HG03432 (cell line): ENCODE measurements around the gene TEDC2.

ENCODE experiments used
- ATAC-seq: cut with Tn5 transposase; IDR thresholded peaks from one replicate; pipeline ENCODE4 v1.9.1; 2021; ENCODE audit warnings: mild to moderate bottlenecking, moderate library complexity; ENCODE audit not compliant: unreplicated experiment

Gene TEDC2

GRCh38 chr16:2492292-2492691, 32.4 kb downstream of the TEDC2 start:
- no peak for ATAC-seq

GRCh38 chr16:2493605-2494004, 33.7 kb downstream of the TEDC2 start:
- ATAC-seq: no peak

GRCh38 chr16:2494616-2495015, 34.7 kb downstream of the TEDC2 start:
- ATAC-seq: no peak

GRCh38 chr16:2495041-2495440, 35.1 kb downstream of the TEDC2 start:
- ATAC-seq: no peak

GRCh38 chr16:2496223-2497115, 36.6 kb downstream of the TEDC2 start:
- ATAC-seq: no peak

- ATAC-seq: no peak
Measured at GRCh38 chr16:2497116-2497630, 37.3 kb downstream of the TEDC2 start.

GRCh38 chr16:2497695-2498484, 38.0 kb downstream of the TEDC2 start:
- ATAC-seq: no peak

GRCh38 chr16:2498531-2499253, 38.8 kb downstream of the TEDC2 start:
- ATAC-seq: no peak

GRCh38 chr16:2499454-2499853, 39.5 kb downstream of the TEDC2 start:
- ATAC-seq: no peak

GRCh38 chr16:2499890-2500429, 40.1 kb downstream of the TEDC2 start:
- ATAC-seq: no peak

GRCh38 chr16:2500430-2500917, 40.6 kb downstream of the TEDC2 start:
- ATAC-seq: no peak

- peak; percentile 58 for ATAC-seq
Measured at GRCh38 chr16:2500918-2501750, 41.2 kb downstream of the TEDC2 start.

- no peak for ATAC-seq
Measured at GRCh38 chr16:2501946-2502895, 42.3 kb downstream of the TEDC2 start.

GRCh38 chr16:2505695-2506094, 45.8 kb downstream of the TEDC2 start:
- no peak for ATAC-seq

GRCh38 chr16:2507052-2507659, 47.2 kb downstream of the TEDC2 start:
- no peak for ATAC-seq

- ATAC-seq: no peak
Measured at GRCh38 chr16:2507665-2508064, 47.8 kb downstream of the TEDC2 start.

- ATAC-seq: no peak
Measured at GRCh38 chr16:2508722-2509400, 49.0 kb downstream of the TEDC2 start.
